ENCODE data around the gene ADAM10.

DNA sequence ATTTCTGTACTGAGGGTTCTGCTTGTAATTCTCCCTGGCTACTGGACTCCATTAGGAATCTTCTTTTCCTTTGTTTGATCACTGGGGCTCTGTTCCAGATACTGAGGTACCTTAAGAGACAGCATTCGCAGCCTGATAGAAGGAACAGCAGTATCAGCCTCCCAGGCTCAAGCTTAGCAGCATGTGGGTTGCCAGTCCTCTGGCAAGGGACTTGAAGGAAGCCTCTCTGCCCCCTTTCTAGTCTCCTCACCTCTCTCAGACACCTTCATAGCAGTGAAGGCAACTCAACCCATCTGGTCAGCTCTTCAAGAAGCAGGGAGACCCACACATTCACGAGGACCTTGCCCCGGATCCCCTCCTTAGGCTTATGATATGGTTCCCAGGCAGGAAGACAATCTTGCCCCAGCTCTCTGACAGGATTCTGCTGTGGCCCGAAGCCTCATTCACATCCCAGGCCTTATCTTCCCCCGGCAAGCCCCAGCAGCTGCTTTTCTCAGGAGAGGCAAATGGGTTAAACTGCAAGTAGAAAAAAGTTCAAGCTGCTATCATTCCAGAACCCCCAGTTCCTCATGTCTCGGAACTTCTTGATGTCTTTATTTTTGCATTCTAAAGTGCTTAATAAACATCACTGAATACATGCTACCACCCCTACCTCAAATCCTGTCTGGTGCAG lies 164.6 kb downstream of the ADAM10 start:
- TF ChIP-seq POLR2AphosphoS5 (IDR thresholded peaks at IDR 0.05; ENCODE audit: low read depth, low read length) (no peak), EP300 (IDR thresholded peaks at IDR 0.05; ENCODE audit: borderline replicate concordance in 1 of 2, low read depth in 1 of 2, low read length in 1 of 2) (no peak), YY1 (IDR thresholded peaks at IDR 0.05; ENCODE audit: low read depth) (no peak), GABPA (IDR thresholded peaks at IDR 0.05; ENCODE audit: low read depth) (no peak), RAD21 (IDR thresholded peaks at IDR 0.05; ENCODE audit: low read length) (no peak), EZH2phosphoT487 (IDR thresholded peaks at IDR 0.05; ENCODE audit: borderline replicate concordance, low read depth) (no peak), TEAD4 (IDR thresholded peaks at IDR 0.05; ENCODE audit: borderline replicate concordance, insufficient read depth) (no peak), TAF1 (IDR thresholded peaks at IDR 0.05; ENCODE audit: borderline replicate concordance, low read depth, low read length) (no peak), JUND (IDR thresholded peaks at IDR 0.05) (no peak), RFX5 (IDR thresholded peaks at IDR 0.05; ENCODE audit: low read length) (no peak), SIN3A (IDR thresholded peaks at IDR 0.05; ENCODE audit: borderline replicate concordance, low read depth, low read length) (no peak)
- TF ChIP-seq, protein P1, sequence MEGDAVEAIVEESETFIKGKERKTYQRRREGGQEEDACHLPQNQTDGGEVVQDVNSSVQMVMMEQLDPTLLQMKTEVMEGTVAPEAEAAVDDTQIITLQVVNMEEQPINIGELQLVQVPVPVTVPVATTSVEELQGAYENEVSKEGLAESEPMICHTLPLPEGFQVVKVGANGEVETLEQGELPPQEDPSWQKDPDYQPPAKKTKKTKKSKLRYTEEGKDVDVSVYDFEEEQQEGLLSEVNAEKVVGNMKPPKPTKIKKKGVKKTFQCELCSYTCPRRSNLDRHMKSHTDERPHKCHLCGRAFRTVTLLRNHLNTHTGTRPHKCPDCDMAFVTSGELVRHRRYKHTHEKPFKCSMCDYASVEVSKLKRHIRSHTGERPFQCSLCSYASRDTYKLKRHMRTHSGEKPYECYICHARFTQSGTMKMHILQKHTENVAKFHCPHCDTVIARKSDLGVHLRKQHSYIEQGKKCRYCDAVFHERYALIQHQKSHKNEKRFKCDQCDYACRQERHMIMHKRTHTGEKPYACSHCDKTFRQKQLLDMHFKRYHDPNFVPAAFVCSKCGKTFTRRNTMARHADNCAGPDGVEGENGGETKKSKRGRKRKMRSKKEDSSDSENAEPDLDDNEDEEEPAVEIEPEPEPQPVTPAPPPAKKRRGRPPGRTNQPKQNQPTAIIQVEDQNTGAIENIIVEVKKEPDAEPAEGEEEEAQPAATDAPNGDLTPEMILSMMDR (IDR thresholded peaks at IDR 0.05): no peak
- TF ChIP-seq, protein P2, sequence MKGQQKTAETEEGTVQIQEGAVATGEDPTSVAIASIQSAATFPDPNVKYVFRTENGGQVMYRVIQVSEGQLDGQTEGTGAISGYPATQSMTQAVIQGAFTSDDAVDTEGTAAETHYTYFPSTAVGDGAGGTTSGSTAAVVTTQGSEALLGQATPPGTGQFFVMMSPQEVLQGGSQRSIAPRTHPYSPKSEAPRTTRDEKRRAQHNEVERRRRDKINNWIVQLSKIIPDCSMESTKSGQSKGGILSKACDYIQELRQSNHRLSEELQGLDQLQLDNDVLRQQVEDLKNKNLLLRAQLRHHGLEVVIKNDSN (IDR thresholded peaks at IDR 0.05; ENCODE audit: borderline replicate concordance, low read depth): no peak
- TF ChIP-seq, protein P3, sequence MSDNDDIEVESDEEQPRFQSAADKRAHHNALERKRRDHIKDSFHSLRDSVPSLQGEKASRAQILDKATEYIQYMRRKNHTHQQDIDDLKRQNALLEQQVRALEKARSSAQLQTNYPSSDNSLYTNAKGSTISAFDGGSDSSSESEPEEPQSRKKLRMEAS (IDR thresholded peaks at IDR 0.05; ENCODE audit: low read depth): no peak

Measured in SK-N-SH (cell line).